Activated CD8-positive, alpha-beta memory T cell treated with anti-CD3 and anti-CD28 coated beads, Interleukin-2, amount 50 U/mL, for 24 hours (primary cell): ENCODE results near the gene RXRG.

ENCODE experiments used
- DNase-seq: peaks from one replicate; pipeline ENCODE4 v3.0.0-alpha.2; 2020; ENCODE audit errors: extremely low read depth

RXRG gene

GRCh38 chr1:165409657-165410358 is 35.1 kb downstream of the RXRG start:
- DNase-seq, result no peak

- DNase-seq, result no peak
Observed at GRCh38 chr1:165408518-165408917, 36.4 kb downstream of the RXRG start.

GRCh38 chr1:165407398-165407797 is 37.5 kb downstream of the RXRG start:
- no peak for DNase-seq

GRCh38 chr1:165403835-165404482 is 41.0 kb downstream of the RXRG start:
- DNase-seq, result no peak

GRCh38 chr1:165402517-165403111 is 42.3 kb downstream of the RXRG start:
- no peak for DNase-seq

GRCh38 chr1:165397944-165398343 is 47.0 kb downstream of the RXRG start:
- DNase-seq, result no peak

GRCh38 chr1:165395901-165396300 is 49.0 kb downstream of the RXRG start:
- DNase-seq, result no peak

- DNase-seq, result no peak
Observed at GRCh38 chr1:165395478-165395877, 49.4 kb downstream of the RXRG start.

GRCh38 chr1:165392634-165393571 is 52.0 kb downstream of the RXRG start:
- peak; percentile 80 for DNase-seq

GRCh38 chr1:165389609-165390008 is 55.3 kb downstream of the RXRG start:
- no peak for DNase-seq

GRCh38 chr1:165387961-165388360 is 57.0 kb downstream of the RXRG start:
- no peak for DNase-seq

GRCh38 chr1:165387505-165387904 is 57.4 kb downstream of the RXRG start:
- DNase-seq, result no peak

GRCh38 chr1:165383599-165384405 is 61.1 kb downstream of the RXRG start:
- DNase-seq, result no peak

- no peak for DNase-seq
Observed at GRCh38 chr1:165383067-165383466, 61.9 kb downstream of the RXRG start.

- DNase-seq, result no peak
Observed at GRCh38 chr1:165381745-165382505, 63.0 kb downstream of the RXRG start.

GRCh38 chr1:165376811-165377311 is 68.1 kb downstream of the RXRG start:
- no peak for DNase-seq

- no peak for DNase-seq
Observed at GRCh38 chr1:165376041-165376810, 68.7 kb downstream of the RXRG start.

GRCh38 chr1:165375623-165376022 is 69.3 kb downstream of the RXRG start:
- no peak for DNase-seq

- no peak for DNase-seq
Observed at GRCh38 chr1:165371588-165372225, 73.2 kb downstream of the RXRG start.
